Spleen (tissue), 11 donors: ENCODE data around the gene MRPL46. TPM values are rescaled to one million over a fixed set of nuclear protein-coding genes. Genes with fewer than 3 reads are reported as not detected.

Source experiments
- DNase-seq: peaks from one replicate; pipeline ENCODE4 v3.0.0-alpha.2; 2020
- H3K27ac ChIP-seq, 8 donors: fragments of 200-600 bp; sonication (generic) in 7 of 8; 1 replicate in 4 of 8; 2 replicates in 4 of 8; pipeline versions ENCODE4 v1.5.0 to v1.8.0; 2016 to 2021; ENCODE audit warnings: inconsistent platforms in 4 of 8, mild to moderate bottlenecking in 4 of 8, moderate library complexity in 1 of 8
- H3K27me3 ChIP-seq, 7 donors: fragments of 200-600 bp; sonication (generic) in 6 of 7; replicated peaks in 1 of 7; 1 replicate in 4 of 7; 2 replicates in 3 of 7; pipeline versions ENCODE4 v1.5.0 to v1.8.0; 2016 to 2021; ENCODE audit warnings: inconsistent platforms in 3 of 7, mild to moderate bottlenecking in 1 of 7
- H3K36me3 ChIP-seq, 6 donors: fragments of 200-600 bp; sonication (generic) in 5 of 6; 1 replicate in 4 of 6; 2 replicates in 2 of 6; pipeline versions ENCODE4 v1.5.0 to v1.8.0; 2016 to 2021; ENCODE audit warnings: inconsistent platforms in 2 of 6
- H3K4me1 ChIP-seq, 6 donors: fragments of 200-600 bp; sonication (generic) in 5 of 6; 1 replicate in 3 of 6; 2 replicates in 3 of 6; pipeline versions ENCODE4 v1.5.0 to v1.8.0; 2016 to 2021; ENCODE audit warnings: inconsistent platforms in 3 of 6
- H3K4me3 ChIP-seq, 8 donors: fragments of 200-600 bp; sonication (generic) in 7 of 8; 1 replicate in 4 of 8; 2 replicates in 4 of 8; pipeline versions ENCODE4 v1.5.0 to v1.8.0; 2016 to 2021; ENCODE audit warnings: inconsistent platforms in 4 of 8, mild to moderate bottlenecking in 4 of 8, moderate library complexity in 2 of 8
- H3K9me3 ChIP-seq, 8 donors: fragments of 200-600 bp; sonication (generic) in 7 of 8; 1 replicate in 4 of 8; 2 replicates in 4 of 8; pipeline versions ENCODE4 v1.5.0 to v1.8.0; 2016 to 2021; ENCODE audit warnings: inconsistent platforms in 4 of 8
- CTCF ChIP-seq, 11 experiments: fragments of 200-600 bp in 7 of 11; fragments of 450-650 bp in 4 of 11; sonication (generic) in 4 of 11; IDR thresholded peaks in 8 of 11; conservative IDR thresholded peaks in 3 of 11; 1 replicate in 7 of 11; 2 replicates in 4 of 11; pipeline versions ENCODE4 v1.4.0 to v1.8.0; 2016 to 2021; ENCODE audit warnings: antibody characterized with exemption in 11 of 11, inconsistent platforms in 4 of 11, mild to moderate bottlenecking in 1 of 11
- POLR2A ChIP-seq, 3 donors: fragments of 450-650 bp; IDR thresholded peaks; one replicate each; pipeline ENCODE4 v1.5.1; 2017; ENCODE audit warnings: antibody characterized with exemption in 3 of 3, mild to moderate bottlenecking in 1 of 3
- POLR2AphosphoS5 ChIP-seq, 3 donors: sonication (generic); formaldehyde crosslinking; IDR thresholded peaks; one replicate each; pipeline ENCODE4 v1.5.1; 2017; ENCODE audit warnings: antibody characterized with exemption in 3 of 3
- WGBS, 5 donors: extraction: QIAGEN DNeasy Blood & Tissue Kit in 3 of 5; methylation state at CpG; one replicate each; pipeline versions ENCODE4 v1.1.5 to v1.1.7; 2013 to 2018; 5-methylcytosine and 5-hydroxymethylcytosine counted together
- intact Hi-C: fragments of 100-400 bp; cut with DNase I; formaldehyde crosslinking; loops from one replicate; pipeline ENCODE4 v1.15.0; 2023; ENCODE audit warnings: low total_unique reads
- polyA plus RNA-seq, 3 donors: library from polyadenylated mRNA; stranded (reverse); fragments of 200-250 nt; gene quantifications; one replicate each; pipeline ENCODE4 v1.2.1, GENCODE V29; 2013
- total RNA-seq, 7 donors: library from RNA; depleted of rRNA in 3 of 7; stranded (reverse); fragments of >200 nt in 3 of 7; fragmentation: NEBNext Ultra II Directional in 4 of 7; extraction: Animal tissue kit (Norgen Biotek cat#: 25700) in 4 of 7; gene quantifications; one replicate each; pipeline versions ENCODE4 v1.1.0 to v1.2.1, GENCODE V29; 2016 to 2021
- donor health status: healthy with polysubstance abuse.
- donor health status: DM: no; HTN: no; CAD: no; lungs with moderate emphysema.
- donor health status: DM: no; HTN: no; CAD: no.
- donor health status: Bipolar disorder and iron deficiency.
- donor health status: healthy.
- donor health status: DM: no; HTN: no; CAD: no.
- donor health status: DM: yes; HTN: yes; CAD: no.

The MRPL46 gene
- total and polyA plus RNA-seq, 10 donors: 16.2 to 37.3 (median 20.3) TPM

- Histone ChIP-seq H3K27me3 (no peaks in the 10 kb centered on the region), H3K9me3 (no peaks in the 10 kb centered on the region), H3K4me1 (no peaks in the 10 kb centered on the region), H3K4me3 (no peak overlapping the region), H3K27ac (no peak overlapping the region), H3K36me3 (peaks cover 0 to 91% (median 41%) of the 10 kb centered on the region in 6 donors)
- TF ChIP-seq POLR2AphosphoS5 (IDR thresholded peaks at IDR 0.05) (no peak), CTCF (IDR thresholded peaks at IDR 0.05 in 8 of 11, conservative IDR thresholded peaks at IDR 0.05 in 3 of 11) (no peak), POLR2A (IDR thresholded peaks at IDR 0.05) (no peak)
- intact Hi-C loops: no loop called here
- no peak for DNase-seq
Observed at GRCh38 chr15:88506628-88507027, 39.4 kb upstream of the MRPL46 start.

GRCh38 chr15:88505721-88506120, 38.5 kb upstream of the MRPL46 start:
- no peak for DNase-seq
- no peaks in the 10 kb centered on the region for H3K4me1 ChIP-seq
- no peaks in the 10 kb centered on the region for H3K9me3 ChIP-seq
- H3K27ac ChIP-seq: no peak overlapping the region
- no peaks in the 10 kb centered on the region for H3K27me3 ChIP-seq
- H3K4me3 ChIP-seq: no peak overlapping the region
- H3K36me3 ChIP-seq: peaks cover 0 to 82% (median 33%) of the 10 kb centered on the region in 6 donors
- WGBS, 5 donors: 87 to 100% (median 98%) methylated on average over 2 of the region's 2 CpGs
- intact Hi-C loops: no loop called here
- TF ChIP-seq POLR2A (IDR thresholded peaks at IDR 0.05): no peak
- TF ChIP-seq CTCF (IDR thresholded peaks at IDR 0.05 in 8 of 11, conservative IDR thresholded peaks at IDR 0.05 in 3 of 11): no peak
- TF ChIP-seq POLR2AphosphoS5 (IDR thresholded peaks at IDR 0.05): no peak

DNA sequence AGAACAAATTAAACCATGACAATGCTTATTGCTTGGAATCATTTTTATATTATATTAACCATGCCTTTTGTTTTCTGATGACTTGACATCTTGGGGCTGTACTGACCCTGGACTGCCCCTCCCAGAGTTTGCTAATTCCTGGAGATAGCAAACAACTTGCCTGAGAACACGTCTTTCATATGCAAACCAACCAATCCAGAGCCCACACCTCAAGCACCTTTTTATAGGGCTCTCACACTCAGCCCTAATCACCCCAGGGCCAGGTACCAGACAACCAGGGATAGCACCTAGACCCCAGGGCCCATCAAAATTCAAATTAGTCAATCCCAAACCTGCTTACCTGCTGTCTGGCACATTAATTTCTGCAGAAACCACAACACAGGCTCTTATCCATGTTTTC, 37.3 kb upstream of the MRPL46 start:
- intact Hi-C loops: no loop called here
- WGBS, 5 donors: 78 to 100% (median 87%) methylated on average over 1 of the region's 1 CpG
- no peaks in the 10 kb centered on the region for H3K9me3 ChIP-seq
- no peak for TF ChIP-seq POLR2A (IDR thresholded peaks at IDR 0.05)
- no peak for TF ChIP-seq CTCF (IDR thresholded peaks at IDR 0.05 in 8 of 11, conservative IDR thresholded peaks at IDR 0.05 in 3 of 11)
- no peak for TF ChIP-seq POLR2AphosphoS5 (IDR thresholded peaks at IDR 0.05)
- H3K27me3 ChIP-seq: no peaks in the 10 kb centered on the region
- no peak for DNase-seq
- no peaks in the 10 kb centered on the region for H3K4me1 ChIP-seq
- H3K4me3 ChIP-seq: no peak overlapping the region
- H3K36me3 ChIP-seq: peaks cover 0 to 69% (median 22%) of the 10 kb centered on the region in 6 donors
- H3K27ac ChIP-seq: no peak overlapping the region

- TF ChIP-seq POLR2AphosphoS5 (IDR thresholded peaks at IDR 0.05) (no peak), POLR2A (IDR thresholded peaks at IDR 0.05) (no peak), CTCF (IDR thresholded peaks at IDR 0.05 in 8 of 11, conservative IDR thresholded peaks at IDR 0.05 in 3 of 11) (no peak)
Observed at GRCh38 chr15:88498996-88499395, 31.8 kb upstream of the MRPL46 start.

More at GRCh38 chr15:88498996-88499395, 31.8 kb upstream of the MRPL46 start:
- no peaks in the 10 kb centered on the region for H3K27me3 ChIP-seq
- DNase-seq: no peak
- H3K36me3 ChIP-seq: peaks cover 0 to 68% (median 8%) of the 10 kb centered on the region in 6 donors
- WGBS, 5 donors: 75 to 90% (median 80%) methylated on average over 3 of the region's 3 CpGs
- no peaks in the 10 kb centered on the region for H3K4me1 ChIP-seq
- no peak overlapping the region for H3K4me3 ChIP-seq
- intact Hi-C loops: no loop called here
- no peak overlapping the region for H3K27ac ChIP-seq
- H3K9me3 ChIP-seq: no peaks in the 10 kb centered on the region
